HTR-8/SVneo (cell line): ENCODE measurements around the gene CNIH2.
"Not testable (repeated sequence)": the region's sequence is repeated elsewhere in the genome, so short reads cannot be mapped to it uniquely, and the experiment has no call there.

ENCODE experiments used
- DNase-seq: peaks from one replicate; pipeline ENCODE4 v3.0.0; 2011; ENCODE audit warnings: low spot score, mixed read lengths; ENCODE audit not compliant: insufficient read length
- FAIRE-seq: peaks from 2 replicates; lab custom pipeline; 2011; peaks lifted over from hg19 to GRCh38; lab: Jason Lieb, UNC

The CNIH2 gene

GRCh38 chr11:66311965-66312548 lies 34.1 kb downstream of the CNIH2 start:
- DNase-seq (peak; percentile 96), FAIRE-seq (peak; percentile 100)

DNA sequence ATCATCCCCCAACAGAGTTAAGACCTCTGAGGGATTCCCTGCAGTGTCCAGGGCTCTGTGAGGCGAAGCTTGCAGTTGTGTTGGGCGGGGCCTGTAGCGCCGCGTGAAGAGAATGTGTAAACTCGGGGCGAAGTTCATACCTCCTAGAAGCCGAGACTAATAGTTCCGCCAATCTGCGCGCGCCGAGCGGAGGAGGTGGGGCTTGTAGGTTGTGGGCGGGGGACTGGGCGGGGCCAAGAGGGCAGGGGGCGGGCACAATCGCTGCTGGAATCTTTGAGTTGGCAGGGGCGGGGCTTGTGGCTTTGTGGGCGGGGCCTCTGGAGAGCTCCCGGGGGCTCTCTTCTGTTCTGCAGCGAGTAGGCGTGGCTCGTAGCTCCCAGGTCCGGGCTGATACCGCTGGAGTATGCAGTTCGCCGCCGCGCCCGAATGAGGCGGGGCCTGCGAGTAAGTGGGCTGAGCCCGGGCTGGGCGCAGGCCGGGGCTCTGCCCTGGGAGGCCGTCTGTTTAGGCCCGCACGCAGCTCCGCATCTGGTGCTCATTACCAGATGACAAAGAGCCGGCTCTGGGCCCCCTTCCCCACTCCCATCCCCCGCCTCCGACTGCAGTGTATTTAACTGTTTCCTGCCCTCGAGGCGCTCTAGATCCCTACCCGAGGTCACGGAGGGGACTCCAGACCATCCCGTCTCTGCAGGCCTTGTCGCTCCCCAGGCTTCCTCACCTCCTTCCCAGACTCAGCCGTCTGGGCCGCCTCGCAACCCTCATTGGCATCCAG lies 34.8 kb downstream of the CNIH2 start:
- DNase-seq (peak; percentile 99), FAIRE-seq (no peak)

DNA sequence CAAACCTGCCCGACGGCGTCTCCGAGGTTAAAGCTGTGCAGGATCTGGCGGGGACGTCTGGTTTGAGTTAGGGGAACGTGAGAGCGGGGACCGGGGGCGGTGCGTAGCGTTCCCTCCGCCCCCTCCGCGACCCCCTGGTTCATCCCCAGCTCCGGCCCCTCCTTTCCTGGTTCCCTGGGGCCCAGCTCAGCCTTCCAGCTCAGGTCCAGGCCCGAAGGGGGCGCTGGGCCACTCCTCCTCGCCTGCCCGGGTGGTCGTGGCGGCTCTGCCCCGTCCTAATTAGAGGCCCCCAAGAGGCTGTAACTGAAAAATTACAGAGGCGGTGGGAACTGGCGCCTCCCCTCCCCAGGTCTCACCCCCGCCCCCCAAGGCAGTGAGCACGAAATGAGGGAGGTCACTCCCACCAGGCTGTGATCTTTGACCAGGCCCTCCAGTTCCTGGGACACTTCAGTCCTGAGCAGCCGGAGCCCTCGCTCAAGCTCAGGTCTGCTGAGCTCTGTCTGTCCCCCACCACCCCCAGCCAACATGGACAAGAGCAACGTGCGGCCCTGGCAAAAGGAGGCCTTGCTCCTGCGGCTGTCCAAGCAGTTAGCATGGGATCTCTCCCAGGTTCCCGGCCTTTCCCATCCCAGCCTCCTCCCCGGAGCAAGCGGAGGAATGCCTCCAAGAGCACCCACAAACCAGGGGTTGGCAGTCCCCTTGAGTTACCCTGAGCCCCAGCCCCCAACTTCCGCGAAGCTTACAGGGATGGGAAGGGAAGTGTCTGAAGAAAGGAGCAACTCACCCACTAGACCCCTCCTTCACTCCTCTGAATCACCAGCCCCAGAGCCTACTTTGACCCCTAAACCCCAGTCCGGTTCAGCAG lies 35.6 kb downstream of the CNIH2 start:
- peak; percentile 74 for FAIRE-seq
- DNase-seq, result no peak

DNA sequence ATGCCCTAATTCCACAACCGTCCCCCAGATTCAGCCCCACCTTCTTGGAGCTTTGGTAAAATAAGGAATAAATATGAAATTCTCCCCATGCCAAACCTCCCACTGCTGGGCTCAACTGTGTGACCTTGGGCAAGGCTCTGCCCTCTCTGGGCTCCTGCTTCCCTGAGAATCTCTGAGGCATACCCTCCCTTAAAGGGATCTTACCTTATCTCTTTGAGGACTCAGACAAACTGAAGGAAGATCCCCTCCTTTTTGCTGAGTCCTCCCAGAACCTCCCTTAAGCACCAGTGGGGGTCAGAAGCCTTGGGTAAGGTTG lies 36.2 kb downstream of the CNIH2 start:
- peak; percentile 31 for FAIRE-seq
- DNase-seq, result no peak

GRCh38 chr11:66314561-66315497 lies 36.9 kb downstream of the CNIH2 start:
- DNase-seq, result no peak
- FAIRE-seq, result peak; percentile 64

DNA sequence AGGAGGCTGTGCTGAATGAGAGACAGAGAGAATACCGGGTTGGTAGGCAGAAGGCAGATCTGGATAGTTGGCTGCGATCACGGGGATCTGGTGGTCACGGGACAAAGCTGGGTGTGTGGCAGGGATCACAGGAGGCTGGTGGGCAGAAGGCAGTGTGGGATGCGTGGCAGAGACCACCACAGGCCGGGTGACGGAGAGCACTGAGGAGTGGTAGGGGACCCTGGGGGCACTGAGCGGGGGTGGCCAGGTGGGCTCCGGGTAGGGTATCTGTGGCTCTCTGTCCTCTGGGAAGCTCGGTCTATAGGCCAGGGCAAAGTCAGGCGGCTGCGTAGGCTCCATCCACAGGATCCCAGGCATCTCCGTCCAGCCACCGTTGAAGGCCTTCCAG lies 37.5 kb downstream of the CNIH2 start:
- FAIRE-seq (peak; percentile 80), DNase-seq (no peak)

DNA sequence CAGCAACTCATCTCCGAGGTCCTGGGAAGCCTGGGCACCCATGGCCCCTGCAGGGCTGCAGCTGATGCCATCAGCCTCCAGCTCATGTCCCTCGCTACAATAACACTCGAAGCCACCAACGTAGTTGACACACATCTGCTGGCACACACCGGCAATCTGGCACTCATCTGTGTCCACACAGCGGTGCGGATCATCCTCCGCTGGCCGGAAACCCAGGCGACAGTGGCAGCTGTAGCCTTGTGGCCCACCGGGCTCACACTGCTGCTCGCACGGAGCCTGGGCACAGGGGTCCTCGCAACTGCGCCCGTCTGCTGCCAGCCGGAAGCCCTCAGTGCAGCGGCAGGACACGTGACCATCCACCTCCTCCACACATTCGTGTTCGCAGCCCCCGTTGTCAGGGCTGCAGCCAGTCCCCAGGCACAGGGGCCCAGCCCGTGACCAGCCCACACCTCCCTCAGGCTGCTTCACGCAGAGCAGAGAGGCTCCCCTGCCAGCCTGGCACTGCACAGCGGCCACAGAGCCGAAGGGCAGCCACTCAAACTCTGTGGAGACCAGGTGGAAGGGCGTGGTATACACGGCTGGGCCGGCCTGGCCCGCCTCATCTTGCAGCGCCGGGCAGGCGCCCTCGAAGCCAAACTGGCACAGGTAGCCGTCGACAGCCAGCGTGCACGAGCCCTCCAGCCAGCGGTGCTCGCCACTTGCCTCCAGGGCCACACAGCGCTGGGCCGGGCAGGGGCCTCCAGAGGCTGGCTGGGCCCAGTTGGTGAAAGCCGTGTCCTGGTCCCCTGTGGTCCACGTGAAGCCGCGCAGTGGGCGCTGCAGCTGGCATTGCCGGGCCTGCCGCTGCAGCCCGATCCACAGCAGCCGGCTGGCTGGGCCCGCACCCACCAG lies 38.2 kb downstream of the CNIH2 start:
- FAIRE-seq, result peak; percentile 93

GRCh38 chr11:66316849-66317251 lies 38.9 kb downstream of the CNIH2 start, which contains the start of gene CD248:
TSS of gene CD248 (minus strand) at chr11:66317044. CDS start at chr11:66317027, 17 bp downstream.
- DNase-seq (no peak), FAIRE-seq (no peak)

More for the DNA sequence above, 38.2 kb downstream of the CNIH2 start:
- no peak for DNase-seq

GRCh38 chr11:66317322-66317722 lies 39.3 kb downstream of the CNIH2 start:
- peak; percentile 93 for FAIRE-seq

DNA sequence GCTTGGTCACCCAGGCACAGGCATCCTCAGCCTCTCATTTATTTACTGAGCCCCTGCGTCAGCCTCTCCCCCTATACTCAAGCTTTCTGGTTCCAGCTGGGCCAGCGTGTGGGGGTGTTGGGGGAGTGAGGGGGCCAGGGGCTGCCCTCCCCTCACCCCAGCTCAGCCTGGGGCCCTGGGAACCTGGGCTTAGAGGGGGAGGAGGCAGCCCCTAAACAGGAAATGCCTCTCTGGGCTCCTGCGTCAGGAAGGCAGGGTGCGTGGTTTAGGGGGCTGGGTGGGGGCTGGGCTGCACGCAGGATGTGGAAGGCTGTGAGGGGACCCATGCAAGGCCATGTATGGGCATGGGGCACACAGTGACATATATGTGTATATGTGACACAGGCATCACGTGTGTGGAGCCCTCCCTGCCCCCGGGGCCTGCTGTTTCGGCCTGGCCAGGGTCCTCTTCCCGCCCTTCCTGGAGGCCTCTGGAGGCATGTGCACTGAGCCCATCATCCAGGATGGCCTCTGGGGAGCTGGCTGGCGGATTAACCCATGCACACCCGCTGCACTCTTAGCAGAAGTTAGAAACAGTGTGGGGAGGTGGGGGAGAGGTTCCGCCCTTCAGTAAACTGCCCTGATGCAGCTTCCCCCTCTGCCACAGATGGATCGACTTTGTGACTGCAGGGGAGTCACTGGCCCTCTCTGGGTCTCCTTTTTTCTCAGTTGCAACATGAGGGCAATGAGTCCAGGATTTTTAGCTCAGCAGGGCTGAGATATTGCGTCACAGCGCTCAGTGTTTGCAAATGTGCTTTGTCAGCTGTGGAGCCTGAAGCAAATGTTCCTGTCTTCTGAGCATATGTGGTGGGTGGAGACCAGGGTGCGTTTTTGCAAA lies 40.0 kb downstream of the CNIH2 start:
- FAIRE-seq, result peak; percentile 97

More at GRCh38 chr11:66317322-66317722, 39.3 kb downstream of the CNIH2 start:
- DNase-seq, result no peak

GRCh38 chr11:66318600-66318970 lies 40.6 kb downstream of the CNIH2 start:
- FAIRE-seq, result no peak

More for the DNA sequence above, 40.0 kb downstream of the CNIH2 start:
- DNase-seq, result no peak

DNA sequence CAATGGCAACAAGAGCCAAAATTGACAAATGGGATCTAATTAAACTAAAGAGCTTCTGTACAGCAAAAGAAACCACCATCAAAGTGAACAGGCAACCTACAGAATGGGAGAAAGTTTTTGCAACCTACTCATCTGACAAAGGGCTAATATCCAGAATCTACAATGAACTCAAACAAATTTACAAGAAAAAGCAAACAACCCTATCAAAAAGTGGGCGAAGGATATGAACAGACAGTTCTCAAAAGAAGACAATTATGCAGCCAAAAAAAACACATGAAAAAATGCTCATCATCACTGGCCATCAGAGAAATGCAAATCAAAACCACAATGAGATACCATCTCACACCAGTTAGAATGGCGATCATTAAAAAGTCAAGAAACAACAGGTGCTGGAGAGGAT lies 42.3 kb downstream of the CNIH2 start:
- FAIRE-seq, DNase-seq: not testable (repeated sequence)

More at GRCh38 chr11:66318600-66318970, 40.6 kb downstream of the CNIH2 start:
- no peak for DNase-seq

GRCh38 chr11:66320748-66321147 lies 42.8 kb downstream of the CNIH2 start:
- FAIRE-seq, DNase-seq: not testable (repeated sequence)

DNA sequence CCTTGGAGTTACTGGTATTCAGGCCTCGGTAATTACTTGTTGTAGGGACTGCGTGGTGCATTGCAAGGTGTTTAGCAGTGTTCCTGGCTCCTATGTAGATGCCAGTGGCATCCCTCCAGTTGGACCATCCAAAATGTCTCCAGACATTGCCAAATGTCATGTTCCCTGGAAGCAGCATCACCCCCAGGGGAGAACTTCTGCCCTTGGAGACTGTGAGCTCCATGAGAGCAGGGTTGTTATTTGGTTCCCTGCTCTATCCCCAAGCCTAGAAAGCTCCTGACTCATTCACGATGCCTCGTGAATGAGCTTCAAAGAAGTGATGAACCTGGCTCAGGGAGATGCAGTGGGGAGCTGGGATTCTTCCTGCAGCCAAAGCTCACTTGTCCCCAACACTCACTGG lies 43.6 kb downstream of the CNIH2 start:
- FAIRE-seq, result peak; percentile 44
- DNase-seq, result no peak

- DNase-seq, result no peak
- no peak for FAIRE-seq
These were observed 44.9 kb downstream of the CNIH2 start for GRCh38 chr11:66322732-66323427.

GRCh38 chr11:66323684-66324083 lies 45.7 kb downstream of the CNIH2 start:
- DNase-seq, result no peak
- FAIRE-seq, result no peak

- no peak for FAIRE-seq
These were observed 46.7 kb downstream of the CNIH2 start for GRCh38 chr11:66324664-66325063.

More at GRCh38 chr11:66324664-66325063, 46.7 kb downstream of the CNIH2 start:
- no peak for DNase-seq
